Heart left ventricle (tissue), 13 donors: ENCODE results near the gene PDIK1L.

Source experiments
- POLR2A ChIP-seq, 2 donors: fragments of 450-650 bp; IDR thresholded peaks; one replicate each; pipeline ENCODE4 v1.6.1; 2017; ENCODE audit warnings: antibody characterized with exemption in 2 of 2, mild to moderate bottlenecking in 2 of 2, moderate library complexity in 2 of 2
- TF ChIP-seq, protein P1 (sequence below), 12 donors: fragments of 200-600 bp; sonication (generic) in 4 of 12; IDR thresholded peaks; one replicate each; pipeline versions ENCODE4 v1.5.0 to v1.8.0; 2018 to 2022; ENCODE audit warnings: antibody characterized with exemption in 12 of 12, mild to moderate bottlenecking in 5 of 12
- donor health status: ischemic (EF 13 %, LVEDD 7.1; RV severe dilation, severe dysfunction).
- donor health status: DM: no; HTN: yes; CAD: no.
- donor health status: DM: no; HTN: no; CAD: no.
- donor health status: ischemic (EF 25% LVEDD 6.9; RV normal size, moderate dysfunction).
- donor health status: ischemic (EF 25% LVEDD 5.7; RV mildly dilated, moderate dysfunction).
- donor health status: ischemic (EF 35%, LVEDD 5.7; RV mildly dilated, moderate dysfunction).
- donor health status: nonischemic (EF 11% LVEDD 7.7; RV severe dilation, severe dysfunction).
- donor health status: DM: yes; HTN: yes; CAD: no.
- donor health status: PGD.
- donor health status: ischemic (EF 29% LVEDD 5.4; RV normal size, mild dysfunction).
- donor health status: nonischemic (EF 23%, LVEDD 6.1; RV moderate dilation, normal function).

DNA sequence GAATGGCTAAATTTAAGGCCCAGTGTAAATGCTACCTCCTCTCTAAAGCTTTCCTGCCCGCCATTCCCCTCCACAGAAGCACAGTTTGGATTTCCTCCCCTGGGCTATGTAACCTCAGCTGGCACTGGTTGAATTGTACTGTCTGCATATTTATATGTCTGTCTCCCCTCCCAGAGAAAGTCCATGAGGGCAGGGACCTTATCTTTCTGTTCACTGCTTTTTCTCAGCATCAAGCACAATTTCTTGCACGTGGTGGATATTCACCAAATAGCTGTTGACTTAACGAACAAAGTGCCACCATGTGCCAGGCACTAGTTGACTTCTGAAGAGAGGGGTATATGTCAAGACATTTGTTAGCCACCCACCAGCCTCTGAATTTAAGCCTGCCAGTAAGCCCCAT lies 9.5 kb upstream of the PDIK1L start:
- no peak for TF ChIP-seq POLR2A (IDR thresholded peaks at IDR 0.05)
- TF ChIP-seq, protein P1, sequence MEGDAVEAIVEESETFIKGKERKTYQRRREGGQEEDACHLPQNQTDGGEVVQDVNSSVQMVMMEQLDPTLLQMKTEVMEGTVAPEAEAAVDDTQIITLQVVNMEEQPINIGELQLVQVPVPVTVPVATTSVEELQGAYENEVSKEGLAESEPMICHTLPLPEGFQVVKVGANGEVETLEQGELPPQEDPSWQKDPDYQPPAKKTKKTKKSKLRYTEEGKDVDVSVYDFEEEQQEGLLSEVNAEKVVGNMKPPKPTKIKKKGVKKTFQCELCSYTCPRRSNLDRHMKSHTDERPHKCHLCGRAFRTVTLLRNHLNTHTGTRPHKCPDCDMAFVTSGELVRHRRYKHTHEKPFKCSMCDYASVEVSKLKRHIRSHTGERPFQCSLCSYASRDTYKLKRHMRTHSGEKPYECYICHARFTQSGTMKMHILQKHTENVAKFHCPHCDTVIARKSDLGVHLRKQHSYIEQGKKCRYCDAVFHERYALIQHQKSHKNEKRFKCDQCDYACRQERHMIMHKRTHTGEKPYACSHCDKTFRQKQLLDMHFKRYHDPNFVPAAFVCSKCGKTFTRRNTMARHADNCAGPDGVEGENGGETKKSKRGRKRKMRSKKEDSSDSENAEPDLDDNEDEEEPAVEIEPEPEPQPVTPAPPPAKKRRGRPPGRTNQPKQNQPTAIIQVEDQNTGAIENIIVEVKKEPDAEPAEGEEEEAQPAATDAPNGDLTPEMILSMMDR (IDR thresholded peaks at IDR 0.05) = no peak
